ENCODE measurements around the gene MGAT1. TPM values are rescaled to one million over a fixed set of nuclear protein-coding genes. Genes with fewer than 3 reads are reported as not detected.

MGAT1 gene
- total and polyA plus RNA-seq, 2 of the 8 experiments (the other 6 are each of a cell fraction or from before 2014, with no cell fraction given) = 66.8 to 77.0 TPM

DNA sequence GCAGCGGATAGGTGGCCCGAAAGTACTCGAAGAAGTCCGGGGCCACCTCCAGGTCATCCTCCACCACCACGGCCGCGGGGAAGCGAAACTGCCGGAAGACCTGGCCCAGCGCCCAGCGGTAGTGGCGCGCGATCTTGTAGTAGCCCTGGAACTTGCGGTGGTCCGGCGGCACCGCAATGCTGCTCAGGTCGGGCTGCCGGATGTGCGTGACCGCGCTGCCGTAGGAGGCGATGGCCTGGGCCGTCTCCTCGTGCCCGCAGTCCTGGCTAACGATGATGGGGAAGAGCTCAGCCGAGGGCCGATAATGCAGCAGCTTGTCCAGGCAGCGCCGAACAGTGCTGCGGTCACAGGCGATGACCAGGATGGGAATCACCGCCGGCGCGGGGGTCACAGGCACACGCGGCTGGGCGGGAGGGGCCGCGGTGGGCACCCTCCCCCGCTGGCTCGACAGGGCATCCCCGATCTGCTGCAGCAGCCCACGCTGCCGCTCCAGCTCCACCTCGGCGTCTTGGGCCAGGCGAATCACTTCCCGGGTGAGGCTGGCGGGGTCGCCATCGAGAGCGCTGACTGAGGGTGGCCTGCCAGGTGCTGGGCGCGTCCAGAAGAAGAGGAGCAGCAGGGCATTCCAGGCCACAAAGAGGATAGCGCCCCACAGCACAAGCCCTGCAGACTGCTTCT is 10.2 kb downstream of the MGAT1 start (continued):
- TF ChIP-seq KDM5A (IDR thresholded peaks at IDR 0.05; ENCODE audit: low read length) (no peak), PHF8 (conservative IDR thresholded peaks at IDR 0.05; ENCODE audit: low read depth, low read length) (no peak)
